ENCODE measurements around the gene FRMD3. TPM values are rescaled to one million over a fixed set of nuclear protein-coding genes. Genes with fewer than 3 reads are reported as not detected.

FRMD3 gene
- total RNA-seq, 1 experiment from 2014 or later: 0.55 TPM

DNA sequence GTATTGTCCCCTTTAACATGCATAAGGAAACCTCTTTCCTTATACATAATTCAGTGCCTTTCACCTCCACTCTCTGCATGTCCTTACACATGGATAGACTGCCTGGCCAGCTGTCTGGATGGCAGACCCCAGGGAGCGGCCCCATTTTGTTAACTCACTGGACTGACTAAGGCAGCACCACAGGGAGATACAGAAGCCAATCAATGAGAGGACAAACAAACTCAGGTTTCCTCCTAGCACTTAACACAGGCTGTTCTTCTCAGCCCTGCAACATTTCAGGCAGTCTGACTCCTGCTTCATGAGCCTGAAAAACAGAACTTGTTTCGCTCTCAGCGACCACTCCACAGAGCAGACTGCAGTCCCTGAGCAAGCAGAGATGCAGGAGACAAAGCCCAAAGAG, 339.8 kb downstream of the FRMD3 start:
- no peak overlapping the region for H4K5ac ChIP-seq (ENCODE audit: insufficient read length, low read depth, low read length)
- no peak overlapping the region for H2BK15ac ChIP-seq (ENCODE audit: low read depth, low read length)

More for the DNA sequence above, 339.8 kb downstream of the FRMD3 start:
- H2BK20ac ChIP-seq (ENCODE audit: low read depth, low read length, poor library complexity, severe bottlenecking): no peak overlapping the region
- no peak overlapping the region for H3K27ac Mint-ChIP-seq
- H3K27ac ChIP-seq (ENCODE audit: insufficient read length, low read depth, low read length): no peak overlapping the region
- no peak overlapping the region for H3K18ac ChIP-seq (ENCODE audit: insufficient read length, low read depth, low read length)
- H4K8ac ChIP-seq (replicated peaks; ENCODE audit: insufficient read length, low read depth, low read length): no peak overlapping the region
- no peaks in the 10 kb centered on the region for H3K27me3 ChIP-seq (ENCODE audit: insufficient read depth, low read length)
- TF ChIP-seq, protein P1, sequence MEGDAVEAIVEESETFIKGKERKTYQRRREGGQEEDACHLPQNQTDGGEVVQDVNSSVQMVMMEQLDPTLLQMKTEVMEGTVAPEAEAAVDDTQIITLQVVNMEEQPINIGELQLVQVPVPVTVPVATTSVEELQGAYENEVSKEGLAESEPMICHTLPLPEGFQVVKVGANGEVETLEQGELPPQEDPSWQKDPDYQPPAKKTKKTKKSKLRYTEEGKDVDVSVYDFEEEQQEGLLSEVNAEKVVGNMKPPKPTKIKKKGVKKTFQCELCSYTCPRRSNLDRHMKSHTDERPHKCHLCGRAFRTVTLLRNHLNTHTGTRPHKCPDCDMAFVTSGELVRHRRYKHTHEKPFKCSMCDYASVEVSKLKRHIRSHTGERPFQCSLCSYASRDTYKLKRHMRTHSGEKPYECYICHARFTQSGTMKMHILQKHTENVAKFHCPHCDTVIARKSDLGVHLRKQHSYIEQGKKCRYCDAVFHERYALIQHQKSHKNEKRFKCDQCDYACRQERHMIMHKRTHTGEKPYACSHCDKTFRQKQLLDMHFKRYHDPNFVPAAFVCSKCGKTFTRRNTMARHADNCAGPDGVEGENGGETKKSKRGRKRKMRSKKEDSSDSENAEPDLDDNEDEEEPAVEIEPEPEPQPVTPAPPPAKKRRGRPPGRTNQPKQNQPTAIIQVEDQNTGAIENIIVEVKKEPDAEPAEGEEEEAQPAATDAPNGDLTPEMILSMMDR (conservative IDR thresholded peaks at IDR 0.05): no peak
- H3K9me3 ChIP-seq (ENCODE audit: control insufficient read depth, low read depth, low read length): no peaks in the 10 kb centered on the region
- no peak overlapping the region for H4K91ac ChIP-seq (ENCODE audit: insufficient read length, low read depth, low read length)
- no peak for DNase-seq
- no peak overlapping the region for H2BK12ac ChIP-seq (ENCODE audit: insufficient read length, low read depth, low read length)
- no peaks in the 10 kb centered on the region for H3K79me1 ChIP-seq (ENCODE audit: insufficient read depth, low read depth, low read length, poor library complexity, severe bottlenecking)
- H3K27me3 Mint-ChIP-seq (ENCODE audit: low read depth): no peaks in the 10 kb centered on the region
- no peak overlapping the region for H3K56ac ChIP-seq (ENCODE audit: insufficient read length, low read depth, low read length)
- no peaks in the 10 kb centered on the region for H3K79me2 ChIP-seq (ENCODE audit: insufficient read depth, low read length)
- no peak overlapping the region for H3T11ph ChIP-seq (ENCODE audit: low read length)
- H2AK5ac ChIP-seq (ENCODE audit: insufficient read length, low read length): no peak overlapping the region
- no peak overlapping the region for H2BK120ac ChIP-seq (ENCODE audit: low read depth, low read length, poor library complexity, severe bottlenecking)
- WGBS (ENCODE audit: extremely low coverage, insufficient read length, low lambda C conversion rate): no CpG with 5 or more reads among the region's 3 CpGs
- H3K4me3 Mint-ChIP-seq: no peak overlapping the region
- no peak overlapping the region for H2BK5ac ChIP-seq (ENCODE audit: insufficient read length, low read length)
- no peaks in the 10 kb centered on the region for H3K23me2 ChIP-seq (ENCODE audit: insufficient read length, low read depth, low read length, poor library complexity, severe bottlenecking)
- H3K14ac ChIP-seq (ENCODE audit: insufficient read depth, low read length): no peak overlapping the region
- no peaks in the 10 kb centered on the region for H3K9me3 Mint-ChIP-seq
- no peaks in the 10 kb centered on the region for H3K36me3 Mint-ChIP-seq (ENCODE audit: insufficient read depth in 1 of 3, low read depth in 3 of 3)
- H2AFZ ChIP-seq (ENCODE audit: low read length): no peak overlapping the region
- H3K9ac ChIP-seq (ENCODE audit: extremely low read depth, insufficient read length, low read length): no peak overlapping the region
- peaks cover 9 to 22% of the 10 kb centered on the region in 2 experiments for H3K4me1 Mint-ChIP-seq
- H4K20me1 ChIP-seq (ENCODE audit: control insufficient read depth, insufficient read depth, insufficient read length): no peaks in the 10 kb centered on the region
- no peak overlapping the region for H3K4me2 ChIP-seq (ENCODE audit: insufficient read depth, insufficient read length, low read length)
- H3K4ac ChIP-seq (ENCODE audit: low read depth, low read length): no peak overlapping the region
- H3K23ac ChIP-seq (ENCODE audit: insufficient read length, low read depth, low read length): peak overlapping the region; percentile 91
- no peaks in the 10 kb centered on the region for H3K4me1 ChIP-seq (ENCODE audit: insufficient read depth, low read length)

Data from H9 (cell line).